Left hindlimb (tissue), 1 donor: ENCODE measurements around the gene CACNA1I.

Experiments used
- DNase-seq: peaks from one replicate; pipeline ENCODE4 v3.0.0-alpha.2; 2018

The CACNA1I gene

GRCh38 chr22:39705386-39705785 lies 134.8 kb downstream of the CACNA1I start:
- DNase-seq: no peak

DNA sequence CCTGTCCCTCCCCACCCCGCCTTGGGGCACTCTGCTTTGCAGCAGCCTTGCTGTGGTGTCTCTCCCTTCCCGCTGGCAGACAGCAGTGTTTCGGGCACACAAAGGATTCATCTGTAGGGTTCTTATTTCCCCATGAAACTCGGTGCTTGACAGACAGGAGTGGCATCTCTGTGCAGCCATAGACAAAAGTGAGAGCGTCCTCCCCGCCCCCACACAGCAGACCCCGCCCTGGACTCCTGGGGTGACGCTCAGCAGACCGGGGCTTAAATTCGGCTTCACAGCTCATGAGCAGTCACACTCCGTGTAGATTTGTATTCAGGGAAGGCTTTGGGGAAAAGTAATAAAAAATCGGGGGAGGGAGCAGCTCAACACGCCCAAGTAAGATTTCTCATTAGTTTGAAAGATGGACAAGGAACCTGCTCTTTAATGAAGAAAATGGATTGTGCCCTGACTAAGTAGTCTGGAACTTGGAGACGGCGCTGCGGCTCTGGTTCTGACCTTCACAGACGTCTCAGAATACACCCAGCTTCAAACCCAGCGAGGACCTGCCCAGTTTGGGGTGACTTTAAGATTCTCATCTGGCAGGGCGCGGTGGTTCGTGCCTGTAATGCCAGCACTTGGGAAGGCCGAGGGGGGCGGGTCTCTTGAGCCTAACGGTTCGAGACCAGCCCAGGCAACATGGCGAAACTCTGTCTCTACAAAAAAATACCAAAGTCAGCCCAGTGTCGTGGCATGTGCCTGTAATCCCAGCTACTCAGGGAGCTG lies 136.0 kb downstream of the CACNA1I start:
- no peak for DNase-seq

- no peak for DNase-seq
Observed at GRCh38 chr22:39707351-39707750, 136.8 kb downstream of the CACNA1I start.

DNA sequence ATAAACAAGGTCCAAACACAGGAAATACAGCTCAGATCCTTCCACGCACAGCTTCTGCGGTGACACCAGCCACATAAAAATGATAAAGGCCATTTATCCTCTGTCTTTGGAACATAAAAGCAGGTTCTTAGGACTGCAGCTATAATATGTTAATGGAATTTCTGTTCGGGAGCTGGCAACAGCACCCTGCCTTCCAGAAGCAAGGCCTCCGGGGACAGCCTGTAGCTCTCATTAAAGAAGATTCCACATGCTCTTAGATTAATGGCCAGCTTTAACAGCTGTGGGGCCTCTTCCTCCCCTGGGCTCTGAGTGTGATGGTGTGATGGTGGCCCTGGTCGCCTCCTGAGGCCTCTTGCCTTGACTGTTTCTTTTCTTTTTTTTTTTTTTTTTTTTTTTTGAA lies 137.3 kb downstream of the CACNA1I start:
- DNase-seq: no peak

- DNase-seq: no peak
Observed at GRCh38 chr22:39710380-39711150, 140.0 kb downstream of the CACNA1I start.

DNA sequence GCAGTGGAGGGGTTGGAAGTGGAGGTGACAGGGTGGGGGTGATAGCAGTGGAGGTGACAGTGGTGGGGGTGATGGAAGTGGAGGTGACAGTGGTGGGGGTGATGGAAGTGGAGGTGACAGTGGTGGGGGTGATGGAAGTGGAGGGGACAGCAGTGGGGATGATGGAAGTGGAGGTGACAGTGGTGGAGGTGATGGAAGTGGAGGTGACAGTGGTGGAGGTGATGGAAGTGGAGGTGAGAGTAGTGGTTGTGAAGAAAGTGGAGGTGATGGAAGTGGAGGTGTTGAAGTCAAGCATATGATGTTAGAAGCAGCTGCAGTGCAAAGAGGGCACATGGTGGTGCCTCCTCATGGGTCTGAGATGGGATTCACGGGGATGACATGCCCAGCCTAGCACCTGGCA lies 141.5 kb downstream of the CACNA1I start:
- no peak for DNase-seq

DNA sequence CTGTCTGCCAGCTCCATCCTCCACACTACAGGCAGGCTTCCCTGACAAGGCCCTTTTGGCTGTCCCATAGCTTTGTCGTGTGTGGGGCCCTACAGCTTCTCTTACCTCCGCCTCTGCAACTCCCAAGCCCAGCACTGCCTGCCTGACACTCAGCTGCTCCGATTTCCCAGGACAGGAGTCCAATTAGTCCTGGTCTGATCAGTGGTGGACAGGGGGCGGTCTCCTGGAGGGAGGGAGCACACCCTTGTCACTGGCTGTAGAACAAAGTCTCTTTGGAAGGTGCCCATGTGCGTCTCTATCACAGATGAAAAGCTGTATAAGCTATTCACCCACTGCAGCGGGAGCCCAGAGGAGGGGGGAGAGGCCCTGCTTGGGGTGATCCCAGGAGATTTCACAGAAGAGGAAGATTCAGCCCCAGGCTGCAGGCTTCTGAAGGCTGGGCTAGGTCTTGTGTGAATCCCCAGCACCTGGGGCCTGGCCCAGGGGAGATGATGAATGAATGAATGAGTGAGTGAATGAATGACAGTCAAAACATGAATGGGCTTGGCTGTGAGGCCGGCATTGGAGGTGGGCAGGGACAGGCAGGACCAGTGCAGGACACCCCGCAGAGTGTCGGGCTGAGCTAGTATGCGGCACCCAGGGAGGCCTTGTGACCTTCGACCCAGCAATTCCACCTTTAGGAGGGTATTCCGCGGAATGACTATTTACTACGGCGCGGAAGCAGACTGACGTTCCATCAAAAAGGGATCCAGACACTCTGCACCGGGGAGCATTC lies 142.4 kb downstream of the CACNA1I start:
- no peak for DNase-seq

GRCh38 chr22:39713799-39714290 lies 143.3 kb downstream of the CACNA1I start:
- DNase-seq: no peak

- DNase-seq: no peak
Observed at GRCh38 chr22:39714321-39714720, 143.8 kb downstream of the CACNA1I start.

DNA sequence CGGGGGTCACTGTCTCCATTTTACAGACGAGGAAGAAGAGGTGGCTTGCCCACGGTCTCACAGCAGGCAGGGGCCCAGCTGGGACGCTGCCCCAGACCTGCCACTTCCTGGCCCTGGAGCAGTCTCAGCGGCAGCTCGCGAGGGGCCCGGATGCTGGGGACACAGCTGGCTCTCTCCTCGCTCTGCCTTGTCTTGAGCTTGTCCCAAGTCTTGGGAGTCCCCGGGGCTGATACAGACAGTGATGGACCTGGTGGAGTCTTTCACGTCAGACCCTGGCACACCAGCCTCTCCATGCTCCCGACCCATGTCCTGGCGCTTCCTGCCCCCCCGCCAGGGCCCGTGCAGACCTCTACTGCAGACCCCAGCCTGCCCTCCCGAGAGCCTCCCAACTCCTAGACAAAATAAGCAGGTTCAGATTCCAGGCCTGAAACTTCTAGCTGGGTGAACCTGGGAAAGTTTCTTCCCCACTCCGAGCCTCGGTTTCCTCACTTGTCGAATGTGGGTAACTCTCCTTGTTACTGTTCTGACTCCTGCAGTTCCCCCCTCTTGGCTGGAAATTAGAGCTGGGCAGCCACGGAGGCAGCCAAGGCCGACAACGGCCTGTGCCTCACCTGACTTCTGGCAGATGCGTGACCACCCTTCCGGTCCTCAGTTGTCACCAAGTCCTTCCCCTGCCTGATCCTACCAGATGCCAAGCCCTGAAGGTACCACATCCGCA lies 145.4 kb downstream of the CACNA1I start:
- DNase-seq: no peak

DNA sequence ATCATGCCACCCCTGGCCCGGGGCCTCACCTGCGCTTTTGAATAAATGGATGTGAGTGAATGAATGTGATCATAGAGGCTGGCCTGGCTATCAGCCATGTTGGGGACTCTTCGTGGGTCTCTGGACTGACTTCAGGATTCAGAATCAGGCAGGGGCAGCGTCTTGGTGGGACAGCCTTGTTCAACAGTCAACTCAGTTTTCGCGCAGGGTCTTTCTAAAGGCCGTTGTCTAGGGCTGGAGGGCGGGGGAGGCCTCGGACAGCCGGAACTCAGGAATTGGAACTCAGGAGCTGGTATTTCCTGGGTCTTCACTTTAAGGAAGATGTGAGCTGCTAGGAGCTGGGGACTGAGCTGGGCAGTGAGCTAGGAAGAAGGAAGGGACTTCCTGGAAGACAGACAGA lies 146.0 kb downstream of the CACNA1I start:
- no peak for DNase-seq

GRCh38 chr22:39717099-39717498 lies 146.5 kb downstream of the CACNA1I start:
- no peak for DNase-seq

- no peak for DNase-seq
Observed at GRCh38 chr22:39718206-39718605, 147.7 kb downstream of the CACNA1I start.

GRCh38 chr22:39718921-39719475 lies 148.4 kb downstream of the CACNA1I start:
- no peak for DNase-seq

DNA sequence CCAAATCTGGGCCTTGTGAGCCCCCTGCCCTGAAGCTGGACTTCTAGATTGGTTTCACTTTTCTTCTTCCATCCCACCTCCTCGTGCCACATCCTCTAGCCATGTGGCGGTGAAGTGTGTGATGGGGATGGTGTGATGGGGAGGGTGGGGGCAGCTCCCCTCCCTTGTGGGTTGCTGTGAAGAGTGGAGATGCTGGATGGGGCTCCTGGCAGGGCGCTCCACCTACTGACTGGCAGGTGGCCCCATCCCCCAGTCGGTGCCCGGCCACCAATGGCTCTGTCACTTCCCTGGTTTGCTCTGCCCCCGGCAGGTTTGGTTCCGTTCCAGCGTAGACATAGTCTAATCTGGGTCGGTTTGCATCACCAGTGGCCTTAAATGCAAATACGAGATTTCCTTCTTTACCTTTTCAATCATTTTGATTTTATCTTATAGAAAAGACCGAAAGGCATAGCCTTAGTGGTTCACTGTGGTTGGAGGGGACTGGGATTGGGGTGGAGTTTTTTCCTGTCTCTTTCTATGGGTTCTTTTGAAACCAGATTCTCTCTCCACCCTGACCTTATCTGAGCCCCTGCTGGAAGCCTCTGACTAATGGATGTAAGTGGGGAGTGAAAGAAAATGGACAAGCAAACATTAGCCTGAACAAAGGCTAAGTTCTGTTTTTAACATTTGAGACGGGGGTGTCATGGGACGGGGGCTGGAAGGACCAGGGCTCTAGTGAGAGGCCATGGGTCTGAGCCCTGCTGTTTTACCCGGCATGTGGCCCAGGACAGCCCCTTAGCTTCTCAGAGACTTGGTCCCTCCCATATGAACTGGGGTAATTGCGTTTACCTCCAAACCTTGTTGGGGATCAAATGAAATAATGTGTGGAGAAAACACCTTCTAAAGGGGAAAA lies 149.3 kb downstream of the CACNA1I start:
- DNase-seq: no peak

DNA sequence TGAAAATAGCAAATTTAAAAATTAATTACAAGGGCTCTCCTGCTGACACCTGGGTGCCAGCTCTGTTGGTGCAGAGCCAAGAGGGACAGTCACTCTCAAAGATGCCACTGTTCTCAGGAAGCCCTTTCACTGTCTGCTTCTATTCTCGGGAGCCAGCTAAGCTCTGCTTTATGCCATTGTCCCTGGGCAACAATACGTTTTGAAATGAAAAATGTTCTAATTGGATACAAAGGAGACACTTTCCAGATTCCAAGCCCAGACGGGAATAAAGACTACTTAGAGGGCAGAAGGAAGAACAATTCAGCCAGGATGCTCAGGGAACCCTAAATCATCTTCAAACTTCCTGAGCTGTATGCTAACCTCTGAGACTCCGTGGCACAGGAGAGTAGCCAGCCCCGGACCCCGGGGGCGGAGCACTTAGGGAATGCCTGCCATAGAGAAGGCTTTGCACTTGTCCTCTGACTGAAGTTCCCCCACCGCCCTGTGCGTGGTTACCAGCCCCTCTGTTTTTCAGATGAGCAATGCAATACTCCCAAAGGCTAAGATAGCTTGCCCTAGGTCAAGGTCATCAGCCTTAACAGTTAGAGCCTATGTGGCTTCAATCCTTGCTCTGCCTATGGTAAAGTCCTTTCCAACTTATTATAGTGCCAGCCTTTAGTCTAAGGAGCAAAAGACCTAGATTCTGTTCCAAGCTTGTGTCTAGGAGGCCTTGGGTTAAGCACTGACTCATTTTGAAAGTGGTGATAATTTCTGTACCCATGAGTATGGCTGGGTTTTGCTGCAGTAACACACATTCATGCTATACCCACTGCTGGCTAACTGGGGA lies 150.9 kb downstream of the CACNA1I start:
- DNase-seq: no peak

DNA sequence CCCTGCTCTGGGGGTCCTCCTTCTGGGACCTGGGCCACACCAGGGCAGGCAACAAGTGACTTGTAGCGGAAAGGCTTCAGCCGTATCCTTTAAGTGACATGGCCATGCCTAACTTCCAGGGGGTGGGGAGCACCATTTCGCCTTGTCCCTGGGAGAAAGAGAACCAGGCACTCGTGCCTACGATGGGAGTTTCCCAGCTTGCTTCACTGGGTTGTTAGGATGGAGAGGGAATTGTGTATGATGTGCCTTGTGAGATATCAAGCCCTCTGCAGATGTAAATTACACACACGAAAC lies 151.4 kb downstream of the CACNA1I start:
- no peak for DNase-seq

- no peak for DNase-seq
Observed at GRCh38 chr22:39722501-39722900, 151.9 kb downstream of the CACNA1I start.

DNA sequence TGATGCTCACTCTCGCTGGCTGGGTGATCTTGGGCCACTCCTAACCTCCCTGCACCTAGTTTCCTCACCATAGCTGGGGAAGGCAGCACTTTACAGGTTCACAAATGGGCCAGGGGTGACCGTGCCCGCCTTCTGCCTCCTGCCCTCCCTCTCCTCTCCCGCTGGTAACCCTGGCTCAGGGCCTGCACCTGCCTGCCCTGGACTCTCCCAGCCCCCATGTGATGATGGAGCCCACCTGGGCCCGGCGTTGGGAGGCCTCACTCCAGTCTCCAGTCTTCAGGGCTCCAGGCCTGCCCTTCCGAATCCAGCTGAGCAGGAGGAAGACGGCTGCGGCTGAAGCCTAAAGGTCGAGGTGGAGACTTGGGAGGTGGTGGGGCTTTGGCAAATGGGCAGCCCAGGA lies 152.9 kb downstream of the CACNA1I start:
- no peak for DNase-seq

DNA sequence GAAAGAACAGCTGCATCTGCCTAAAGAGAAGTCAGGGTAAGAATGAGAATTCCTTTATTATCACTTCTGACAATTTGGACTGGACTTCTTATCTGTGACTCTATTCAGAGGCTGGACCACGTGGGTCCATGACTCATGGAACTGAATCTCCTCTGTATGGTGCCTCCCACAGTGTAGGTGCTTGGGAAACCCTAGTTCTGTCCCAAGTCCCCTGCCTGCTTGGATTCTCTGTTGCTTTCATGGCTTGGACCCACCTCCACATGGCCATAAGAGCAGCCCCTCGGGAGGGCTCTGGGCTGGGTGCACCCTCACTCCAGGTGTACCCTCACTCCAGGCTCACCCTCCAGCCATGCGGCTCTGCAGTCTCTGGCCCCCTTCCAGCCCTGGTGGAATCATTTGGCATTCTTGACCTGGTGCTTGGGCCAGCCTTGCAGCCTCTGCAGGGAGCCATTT lies 153.4 kb downstream of the CACNA1I start:
- no peak for DNase-seq

- no peak for DNase-seq
Observed at GRCh38 chr22:39724390-39724789, 153.8 kb downstream of the CACNA1I start.
